Stimulated activated CD4-positive, alpha-beta T cell treated with anti-CD3 and anti-CD28 coated beads, Interleukin-1b, Interleukin-23, amount 100 ng/mL, for 24 hours (primary cell): ENCODE data around the gene ARPIN.
A peak's percentile ranks its signal among the peaks of the same experiment; 100 is the strongest.
"Not testable (repeated sequence)": the region's sequence is repeated elsewhere in the genome, so short reads cannot be mapped to it uniquely, and the experiment has no call there.

ENCODE experiments used
- DNase-seq, 4 experiments: peaks; one replicate each; pipeline ENCODE4 v3.0.0-alpha.2; 2020; ENCODE audit warnings: low read depth in 4 of 4, low spot score in 1 of 4

Gene ARPIN

DNA sequence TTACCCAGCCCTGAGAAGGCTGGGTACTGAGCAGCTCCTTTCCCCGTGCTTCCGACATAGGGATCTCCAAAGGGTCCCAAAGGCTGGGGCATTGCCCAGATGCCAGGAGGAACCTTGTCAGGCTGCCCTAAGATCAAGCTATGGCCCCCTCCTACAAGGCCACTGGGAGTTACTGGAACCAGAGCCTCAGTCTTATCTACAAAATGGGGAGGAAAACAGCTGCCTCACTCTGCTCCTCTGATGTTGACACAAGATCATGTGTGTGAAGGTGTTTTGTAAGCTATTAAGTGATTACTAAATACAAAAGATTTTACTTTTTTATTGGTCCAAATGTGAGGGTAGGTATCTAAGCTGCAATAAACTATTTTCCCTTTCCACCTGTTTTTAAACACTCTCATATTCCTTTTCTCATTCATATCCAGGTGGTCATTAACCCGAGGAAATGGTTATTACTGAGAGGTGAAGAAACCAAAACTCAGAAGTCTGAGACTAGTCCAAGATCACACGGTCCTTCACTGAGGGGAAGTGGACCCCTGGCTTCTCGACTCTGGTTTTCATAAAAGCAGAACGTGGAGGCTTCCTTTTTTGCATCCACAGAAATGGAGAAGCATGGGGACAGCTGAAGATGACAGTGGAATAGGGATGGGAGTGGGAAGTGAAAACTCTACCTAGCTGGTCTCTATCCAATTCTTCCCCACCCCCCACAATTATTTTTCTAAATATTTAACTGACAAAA lies 1.7 kb downstream of the ARPIN start:
- DNase-seq, result no peak

GRCh38 chr15:89909611-89910010 lies 3.1 kb downstream of the ARPIN start:
- DNase-seq, result no peak

- DNase-seq, result no peak
Measured at GRCh38 chr15:89908226-89908625, 4.5 kb downstream of the ARPIN start.

GRCh38 chr15:89907289-89907688 lies 5.5 kb downstream of the ARPIN start:
- DNase-seq, result no peak

- DNase-seq, result no peak
Measured at GRCh38 chr15:89905846-89906378, 6.8 kb downstream of the ARPIN start.

GRCh38 chr15:89904519-89904918 lies 8.2 kb downstream of the ARPIN start:
- no peak for DNase-seq

GRCh38 chr15:89903858-89904130 lies 9.0 kb downstream of the ARPIN start:
- no peak for DNase-seq

- DNase-seq, result no peak
Measured at GRCh38 chr15:89903015-89903857, 9.5 kb downstream of the ARPIN start.

- no peak for DNase-seq
Measured at GRCh38 chr15:89900849-89901248, 11.9 kb downstream of the ARPIN start.

GRCh38 chr15:89899951-89900567 lies 12.7 kb downstream of the ARPIN start:
- DNase-seq, result no peak

- no peak for DNase-seq
Measured at GRCh38 chr15:89899295-89899945, 13.3 kb downstream of the ARPIN start.

DNA sequence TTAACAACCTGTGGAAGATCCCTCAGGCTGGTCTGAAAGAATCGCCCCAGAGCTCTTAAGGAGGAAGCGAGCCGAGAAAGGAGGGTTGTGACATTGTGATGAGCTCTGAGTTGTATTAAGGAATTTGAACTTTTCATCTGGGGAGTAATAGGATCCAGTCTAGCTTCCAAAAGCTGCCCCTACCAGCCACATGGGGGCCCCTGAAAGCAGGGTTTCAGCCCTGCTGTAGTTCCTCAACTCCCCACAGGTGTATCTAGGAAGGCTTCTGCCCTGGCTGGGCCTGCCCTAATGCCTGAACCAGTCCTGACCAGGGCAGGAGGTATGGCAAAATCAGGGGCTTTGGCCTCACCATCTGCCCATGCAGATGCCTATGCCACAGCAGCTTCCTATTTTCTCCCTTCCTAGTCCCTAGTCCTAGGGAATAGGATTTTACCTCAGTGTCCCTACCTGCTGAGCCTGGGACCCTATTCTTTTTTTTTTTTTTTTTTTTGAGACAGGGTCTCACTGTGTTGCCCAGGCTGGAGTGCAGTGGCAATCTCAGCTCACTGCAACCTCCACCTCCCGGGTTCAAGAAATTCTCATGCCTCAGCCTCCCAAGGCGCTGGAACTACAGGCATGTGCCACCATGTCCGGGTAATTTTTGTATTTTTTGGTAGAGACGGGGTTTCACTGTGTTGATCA lies 14.0 kb downstream of the ARPIN start:
- DNase-seq, result peak in 1 of 4 experiments; percentile 19

GRCh38 chr15:89898146-89898545 lies 14.6 kb downstream of the ARPIN start:
- no peak for DNase-seq

DNA sequence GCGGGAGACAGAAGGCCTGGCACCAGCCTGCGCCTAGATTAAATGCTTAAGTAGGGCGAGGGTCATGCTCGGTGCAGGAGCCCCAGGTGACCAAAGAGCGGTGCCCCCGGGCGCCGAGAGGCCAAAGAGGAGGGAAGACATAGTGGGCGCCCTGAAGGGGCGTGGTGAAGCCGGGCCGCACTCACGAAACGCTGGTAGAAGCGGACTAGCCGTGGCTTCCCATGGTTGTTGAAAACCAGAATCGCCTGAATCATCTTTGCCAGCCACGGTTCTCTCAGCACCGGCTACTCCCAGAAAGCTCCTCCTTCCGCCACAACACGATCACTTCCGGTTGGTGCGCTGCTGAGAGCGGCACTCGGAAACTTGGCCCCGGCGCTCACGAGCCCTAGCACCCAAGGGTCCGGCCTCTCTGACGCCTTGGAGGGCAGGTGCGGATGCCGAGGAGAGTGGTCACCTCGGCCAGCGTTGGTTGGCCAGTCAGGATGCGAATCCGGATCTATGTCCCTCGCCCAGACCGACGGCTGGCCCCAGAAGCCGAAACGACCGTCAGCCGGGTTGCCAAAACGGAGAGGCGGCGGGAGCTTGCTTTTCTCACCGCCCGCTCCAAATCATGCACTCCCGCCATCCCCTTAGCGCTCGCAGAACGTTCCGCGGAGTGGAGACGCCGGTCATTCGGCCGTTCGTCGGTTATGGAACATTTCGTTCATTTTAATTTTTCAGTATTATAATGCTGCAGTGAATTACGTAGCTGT lies 18.9 kb downstream of the ARPIN start, which contains the start of gene AP3S2:
AP3S2 (minus strand) TSS at position 299 of the 752 bp plus-strand sequence; CDS start at position 254, 45 bp downstream.
- peak; percentile 77 to 86 (median 84) for DNase-seq

DNA sequence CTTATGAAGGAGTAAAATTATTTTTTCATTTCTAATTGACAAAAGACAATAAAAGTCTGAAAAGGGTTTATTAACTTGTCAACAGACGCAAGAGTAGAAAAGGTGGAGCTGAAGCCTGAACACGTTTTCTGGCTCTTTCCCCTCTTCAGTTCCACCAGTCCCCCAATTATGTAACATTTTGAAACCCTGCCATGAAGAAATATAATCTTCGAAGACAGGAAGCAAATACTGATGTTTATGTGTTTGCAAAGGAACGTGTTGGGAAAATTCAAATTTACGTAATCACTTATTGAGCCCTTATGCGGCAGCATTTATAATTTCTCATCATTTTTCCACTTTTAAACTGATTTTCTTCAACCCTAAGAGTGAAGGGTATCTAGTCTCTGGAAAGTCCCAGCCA lies 19.7 kb downstream of the ARPIN start:
- no peak for DNase-seq

DNA sequence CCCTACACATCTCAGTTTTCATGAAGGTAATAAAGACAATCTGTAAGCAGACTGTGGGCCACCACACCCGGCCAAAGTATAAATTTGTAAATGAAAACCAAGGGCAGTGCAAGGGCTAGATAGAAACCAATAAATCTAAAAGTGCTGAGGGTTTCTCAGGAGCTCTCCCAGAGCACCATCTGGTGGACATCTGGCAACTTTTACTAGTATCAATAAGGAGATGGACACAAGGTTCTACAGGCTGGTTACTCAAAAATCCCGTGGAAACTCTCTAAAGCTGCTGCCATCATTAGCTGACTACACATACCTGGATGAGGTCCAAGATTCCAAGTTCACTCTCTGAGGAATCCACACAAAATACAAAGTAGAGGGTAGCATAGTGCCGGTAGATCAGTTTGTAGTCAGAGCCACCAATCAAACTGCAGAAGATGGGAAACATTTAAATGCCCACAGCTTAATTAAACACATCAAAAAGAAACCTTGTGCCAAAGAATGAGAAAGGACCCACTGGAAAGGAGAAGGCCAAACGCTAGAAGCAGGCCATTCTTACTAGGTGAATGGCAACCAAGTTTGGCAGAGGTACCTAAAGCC lies 24.4 kb downstream of the ARPIN start:
- no peak for DNase-seq

DNA sequence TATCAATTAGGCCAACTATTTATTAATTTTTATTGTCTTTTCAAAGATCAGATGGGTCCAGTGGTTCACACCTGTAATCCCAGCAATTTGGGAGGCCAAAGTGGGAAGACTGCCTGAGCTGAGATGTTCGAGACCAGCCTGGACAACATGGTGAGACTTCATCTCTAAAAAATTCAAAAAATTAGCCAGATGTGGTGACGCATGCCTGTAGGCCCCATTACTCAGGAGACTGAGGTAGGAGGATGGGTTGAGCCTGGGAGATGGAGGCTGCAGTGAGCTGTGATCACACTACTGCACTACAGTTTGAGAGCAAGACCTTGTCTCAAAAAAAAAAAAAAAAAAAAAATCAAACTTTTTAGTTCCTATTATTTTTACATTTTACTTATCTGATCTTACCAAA lies 27.1 kb downstream of the ARPIN start:
- DNase-seq, result no peak

DNA sequence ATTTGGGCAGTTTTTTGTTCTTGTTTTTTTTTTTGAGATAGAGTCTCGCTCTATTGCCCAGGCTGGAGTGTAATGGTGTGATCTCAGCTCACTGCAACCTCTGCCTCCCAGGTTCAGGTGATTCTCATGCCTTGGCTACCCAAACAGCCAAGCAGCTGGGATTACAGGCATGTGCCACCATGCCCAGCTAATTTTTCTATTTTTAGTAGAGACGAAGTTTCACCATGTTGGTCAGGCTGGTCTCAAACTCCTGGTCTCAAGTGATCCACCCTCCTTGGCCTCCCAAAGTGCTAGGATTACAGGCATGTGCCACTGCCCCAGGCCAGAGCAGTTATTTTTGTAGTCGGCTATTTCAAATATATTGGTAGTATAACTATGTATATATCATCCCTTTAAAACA lies 27.6 kb downstream of the ARPIN start:
- DNase-seq, result not testable (repeated sequence)

DNA sequence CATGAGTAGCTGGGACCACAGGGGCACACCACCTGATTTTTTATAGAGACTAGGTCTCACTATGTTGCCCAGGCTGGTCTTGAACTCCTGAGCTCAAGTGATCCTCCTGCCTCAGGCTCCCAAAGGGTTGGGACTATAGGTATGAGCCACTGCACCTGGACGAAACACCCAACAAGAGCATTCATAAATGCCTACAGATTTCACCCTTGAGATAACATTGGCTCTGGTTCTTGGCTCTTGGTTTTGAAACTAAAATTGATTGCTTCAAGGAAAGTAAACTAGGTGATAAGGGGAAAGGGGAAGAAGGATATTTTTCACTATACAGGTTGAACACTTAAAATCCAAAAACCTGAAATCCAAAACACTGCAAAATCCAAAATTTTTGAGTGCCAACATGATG lies 29.2 kb downstream of the ARPIN start:
- no peak for DNase-seq

DNA sequence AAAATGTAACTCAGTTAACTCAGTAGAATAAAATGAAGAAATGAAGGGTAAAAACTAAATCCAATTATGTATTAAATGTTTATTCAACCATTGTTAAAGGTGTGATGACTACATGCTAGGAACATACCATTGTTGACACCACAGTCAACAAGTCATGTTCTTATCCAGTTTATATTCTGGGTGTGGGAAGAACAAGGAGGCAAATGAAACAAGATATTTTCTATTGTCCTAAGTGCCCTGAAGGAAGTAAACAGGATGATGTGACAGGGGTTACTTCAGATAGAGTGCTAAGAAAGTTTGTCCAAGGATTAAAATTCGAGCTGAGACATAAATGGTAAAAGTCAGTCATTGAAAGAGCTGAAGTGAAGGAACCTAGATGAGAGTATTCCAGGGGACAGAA lies 32.0 kb downstream of the ARPIN start:
- DNase-seq, result no peak
